Neuronal stem cell (in vitro differentiated cells): ENCODE measurements around the gene USP15.
A peak's percentile ranks its signal among the peaks of the same experiment; 100 is the strongest.

Experiments
- DNase-seq: peaks from one replicate; pipeline ENCODE4 v3.0.0-alpha.2; 2013; ENCODE audit warnings: low spot score
- H2AFZ ChIP-seq: one replicate; pipeline ENCODE4 v1.6.1; 2013; ENCODE audit warnings: mild to moderate bottlenecking, low read length, inconsistent platforms
- H2AK5ac ChIP-seq: 2 replicates; pipeline ENCODE4 v1.6.1; 2013; ENCODE audit warnings: low read depth, mild to moderate bottlenecking, inconsistent platforms, low read length, moderate library complexity, mixed read lengths
- H2BK120ac ChIP-seq: 2 replicates; pipeline ENCODE4 v1.6.1; 2013; ENCODE audit warnings: low read depth, mild to moderate bottlenecking, inconsistent platforms, low read length, moderate library complexity, mixed read lengths
- H2BK12ac ChIP-seq: one replicate; pipeline ENCODE4 v1.6.1; 2013; ENCODE audit warnings: low read length, inconsistent platforms
- H2BK15ac ChIP-seq: 2 replicates; pipeline ENCODE4 v1.6.1; 2013; ENCODE audit warnings: mild to moderate bottlenecking, low read length, inconsistent platforms, mixed read lengths
- H2BK5ac ChIP-seq: one replicate; pipeline ENCODE4 v1.6.1; 2013; ENCODE audit warnings: inconsistent platforms, mild to moderate bottlenecking, low read length, moderate library complexity
- H3K14ac ChIP-seq: one replicate; pipeline ENCODE4 v1.6.1; 2013; ENCODE audit warnings: low read length, inconsistent platforms
- H3K18ac ChIP-seq: 2 replicates; pipeline ENCODE4 v1.6.1; 2013; ENCODE audit warnings: low read length, inconsistent platforms
- H3K23ac ChIP-seq: 2 replicates; pipeline ENCODE4 v1.6.1; 2013; ENCODE audit warnings: low read depth, mild to moderate bottlenecking, mixed read lengths, low read length, inconsistent platforms; ENCODE audit not compliant: poor library complexity
- H3K27ac ChIP-seq: replicated peaks from 3 replicates; pipeline ENCODE4 v1.5.1; 2013; ENCODE audit warnings: low read length, inconsistent platforms
- H3K27me3 ChIP-seq, 3 experiments: 2 replicates each; pipeline ENCODE4 v1.6.1; 2013; ENCODE audit warnings: low read length in 3 of 3, mild to moderate bottlenecking in 2 of 3, inconsistent platforms in 1 of 3, low read depth in 1 of 3, mixed read lengths in 1 of 3, moderate library complexity in 1 of 3; ENCODE audit not compliant: control insufficient read depth in 3 of 3, insufficient read depth in 3 of 3
- H3K36me3 ChIP-seq, 2 donors: replicated peaks in 1 of 2; 2 replicates each; pipeline ENCODE4 v1.6.1; 2013; ENCODE audit warnings: low read length in 2 of 2; ENCODE audit not compliant: control insufficient read depth in 2 of 2, insufficient read depth in 2 of 2
- H3K4ac ChIP-seq: 2 replicates; pipeline ENCODE4 v1.6.1; 2013; ENCODE audit warnings: inconsistent platforms, mild to moderate bottlenecking, low read length, moderate library complexity
- H3K4me1 ChIP-seq, 2 donors: 1 replicate in 1 of 2; 2 replicates in 1 of 2; pipeline ENCODE4 v1.6.1; 2013; ENCODE audit warnings: low read length in 2 of 2, low read depth in 1 of 2; ENCODE audit not compliant: control insufficient read depth in 2 of 2, insufficient read depth in 1 of 2
- H3K4me2 ChIP-seq: one replicate; pipeline ENCODE4 v1.6.1; 2013; ENCODE audit warnings: mild to moderate bottlenecking, low read length, inconsistent platforms; ENCODE audit not compliant: insufficient read depth, poor library complexity, severe bottlenecking
- H3K4me3 ChIP-seq, 2 donors: 2 replicates each; pipeline ENCODE4 v1.5.1; 2013; ENCODE audit warnings: low read length in 2 of 2, mild to moderate bottlenecking in 2 of 2, inconsistent platforms in 1 of 2, moderate library complexity in 1 of 2
- H3K79me1 ChIP-seq: one replicate; pipeline ENCODE4 v1.6.1; 2013; ENCODE audit warnings: low read depth, mild to moderate bottlenecking, inconsistent platforms, low read length, moderate library complexity
- H3K9ac ChIP-seq: one replicate; pipeline ENCODE4 v1.6.1; 2013; ENCODE audit warnings: mild to moderate bottlenecking, low read depth, low read length, inconsistent platforms; ENCODE audit not compliant: poor library complexity
- H3K9me3 ChIP-seq, 2 donors: replicated peaks in 1 of 2; 2 replicates each; pipeline versions ENCODE3 to v1.6.1; 2013; ENCODE audit warnings: low read length in 2 of 2, mild to moderate bottlenecking in 2 of 2, inconsistent platforms in 1 of 2, low read depth in 1 of 2, mixed read lengths in 1 of 2, moderate library complexity in 1 of 2; ENCODE audit not compliant: control insufficient read depth in 2 of 2, insufficient read depth in 1 of 2
- H4K8ac ChIP-seq: one replicate; pipeline ENCODE4 v1.6.1; 2013; ENCODE audit warnings: low read depth, mild to moderate bottlenecking, inconsistent platforms, low read length, moderate library complexity
- H4K91ac ChIP-seq: one replicate; pipeline ENCODE4 v1.6.1; 2013; ENCODE audit warnings: low read length, low read depth, mild to moderate bottlenecking, inconsistent platforms; ENCODE audit not compliant: poor library complexity
- WGBS, 2 donors: extraction: QIAGEN DNeasy Blood & Tissue Kit; methylation state at CpG; one replicate each; pipeline ENCODE4 v1.1.7; 2013; ENCODE audit warnings: missing lambda C conversion rate in 2 of 2, mixed read lengths in 1 of 2; ENCODE audit not compliant: insufficient read length in 2 of 2, insufficient replicate concordance in 1 of 2; ENCODE audit errors: extremely low coverage in 2 of 2; 5-methylcytosine and 5-hydroxymethylcytosine counted together

The USP15 gene

DNA sequence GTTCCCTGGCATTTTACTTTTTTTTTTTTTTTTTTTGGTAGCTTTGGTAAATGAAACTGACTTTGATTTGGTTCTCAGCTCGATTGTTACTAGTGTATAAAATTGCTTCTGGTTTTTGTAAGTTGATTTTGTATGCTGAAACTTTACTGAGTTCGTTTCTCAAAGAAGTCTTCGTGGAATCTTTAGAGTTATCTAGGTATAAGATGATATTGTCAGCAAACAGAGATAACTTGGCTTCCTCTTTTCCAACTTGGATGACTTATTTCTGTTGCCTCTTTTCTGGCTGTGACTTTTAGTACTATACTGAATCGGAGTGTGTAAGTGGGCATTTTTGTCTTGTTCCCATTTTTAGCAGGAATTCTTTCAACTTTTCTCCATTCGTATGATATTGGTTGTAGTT is 28.1 kb downstream of the USP15 start:
- Histone ChIP-seq H3K4me3 (no peak overlapping the region), H3K14ac (no peak overlapping the region), H3K27ac (no peak overlapping the region), H2BK15ac (no peak overlapping the region), H3K18ac (no peak overlapping the region), H2AK5ac (no peak overlapping the region), H4K91ac (no peak overlapping the region), H3K9ac (no peak overlapping the region), H3K4me2 (no peak overlapping the region), H3K4me1 (peaks cover 0 to 7% of the 10 kb centered on the region in 2 donors), H2AFZ (no peak overlapping the region), H2BK5ac (no peak overlapping the region), H3K9me3 (peaks cover 0 to 32% of the 10 kb centered on the region in 2 donors), H2BK12ac (no peak overlapping the region), H2BK120ac (no peak overlapping the region), H3K23ac (no peak overlapping the region), H3K79me1 (peaks cover 13% of the 10 kb centered on the region), H3K36me3 (no peaks in the 10 kb centered on the region), H3K4ac (no peak overlapping the region), H3K27me3 (no peaks in the 10 kb centered on the region), H4K8ac (no peak overlapping the region)
- no peak for DNase-seq
- no CpG with 5 or more reads among the region's 5 CpGs for WGBS, 2 donors

DNA sequence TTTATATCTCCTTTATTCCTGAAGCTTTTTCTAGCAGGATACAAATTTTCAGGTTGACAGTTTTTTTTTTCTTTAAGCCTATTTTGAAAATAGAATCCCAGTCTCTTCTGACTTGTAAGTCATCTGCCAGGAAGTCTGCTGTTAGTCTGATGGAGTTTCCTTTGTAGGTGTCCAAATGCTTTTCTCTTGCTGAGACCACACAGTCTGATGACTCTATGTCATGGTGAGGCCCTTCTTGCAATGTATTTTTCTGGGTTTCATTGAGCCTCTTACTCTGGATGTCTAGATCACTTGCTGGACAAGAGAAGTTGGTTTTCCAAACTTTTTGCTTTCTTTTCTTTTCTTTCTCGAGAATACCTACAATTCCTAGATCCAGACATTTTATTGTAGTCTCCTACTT is 30.6 kb downstream of the USP15 start:
- no peak overlapping the region for H3K4me2 ChIP-seq
- H3K4me3 ChIP-seq: no peak overlapping the region
- no peak overlapping the region for H3K14ac ChIP-seq
- no peak overlapping the region for H4K8ac ChIP-seq
- H3K4me1 ChIP-seq: peaks cover 0 to 7% of the 10 kb centered on the region in 2 donors
- H2BK12ac ChIP-seq: no peak overlapping the region
- no peak overlapping the region for H3K23ac ChIP-seq
- no peak overlapping the region for H3K4ac ChIP-seq
- DNase-seq: no peak
- H2BK15ac ChIP-seq: no peak overlapping the region
- H2BK120ac ChIP-seq: no peak overlapping the region
- WGBS, 2 donors: no CpG with 5 or more reads among the region's 1 CpG
- no peak overlapping the region for H2AFZ ChIP-seq
- H4K91ac ChIP-seq: no peak overlapping the region
- H2AK5ac ChIP-seq: no peak overlapping the region
- no peaks in the 10 kb centered on the region for H3K27me3 ChIP-seq
- peaks cover 12% of the 10 kb centered on the region for H3K79me1 ChIP-seq
- peaks cover 0 to 26% of the 10 kb centered on the region in 2 donors for H3K9me3 ChIP-seq
- H3K18ac ChIP-seq: no peak overlapping the region
- peaks cover under 1 to 23% of the 10 kb centered on the region in 2 donors for H3K36me3 ChIP-seq
- H2BK5ac ChIP-seq: no peak overlapping the region
- H3K27ac ChIP-seq: no peak overlapping the region
- H3K9ac ChIP-seq: no peak overlapping the region

DNA sequence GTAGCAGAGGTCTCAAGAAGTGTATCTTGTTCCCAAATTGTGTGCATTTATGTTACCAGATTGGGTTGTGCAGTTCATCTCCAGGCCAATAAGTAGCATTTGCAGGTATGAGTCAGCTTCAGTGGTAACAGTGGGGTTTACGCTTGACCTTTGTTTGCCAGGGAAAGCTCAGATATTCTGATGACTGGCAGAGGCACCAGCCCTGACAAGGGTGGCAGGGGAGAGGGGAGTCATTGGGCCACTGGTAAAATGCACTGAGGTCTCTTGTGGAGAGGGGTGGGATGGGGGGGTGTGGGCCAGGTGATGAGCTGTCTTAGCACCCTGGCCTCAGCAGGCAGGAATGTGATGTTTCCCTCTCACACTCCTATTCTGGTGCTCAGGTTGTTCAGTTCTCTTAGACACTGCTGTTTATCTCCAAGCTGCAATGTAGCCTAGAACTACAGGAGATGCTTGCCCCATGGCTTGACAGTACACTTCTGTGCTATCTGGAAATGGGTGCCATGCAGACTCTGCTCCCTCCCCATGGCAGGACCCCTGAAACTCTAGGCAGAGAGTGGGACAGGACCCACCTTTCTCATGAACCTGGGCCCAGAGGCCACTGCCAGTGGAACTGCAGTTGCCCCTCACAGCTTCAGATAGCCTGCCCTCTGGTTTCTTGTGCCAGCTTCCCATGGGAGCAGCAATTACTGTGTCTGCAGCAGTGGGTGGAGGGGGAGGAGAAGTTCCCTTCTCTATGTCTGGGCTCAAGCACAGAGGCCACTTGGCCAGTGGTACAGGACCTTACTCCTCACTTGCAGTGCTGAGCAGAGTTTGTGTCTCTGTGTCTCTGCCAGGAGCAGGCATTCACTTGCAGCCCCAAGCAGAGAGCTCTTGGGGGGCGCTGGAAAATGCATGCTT is 31.9 kb downstream of the USP15 start:
- Histone ChIP-seq H3K27me3 (no peaks in the 10 kb centered on the region), H3K23ac (no peak overlapping the region), H3K27ac (no peak overlapping the region)

DNA sequence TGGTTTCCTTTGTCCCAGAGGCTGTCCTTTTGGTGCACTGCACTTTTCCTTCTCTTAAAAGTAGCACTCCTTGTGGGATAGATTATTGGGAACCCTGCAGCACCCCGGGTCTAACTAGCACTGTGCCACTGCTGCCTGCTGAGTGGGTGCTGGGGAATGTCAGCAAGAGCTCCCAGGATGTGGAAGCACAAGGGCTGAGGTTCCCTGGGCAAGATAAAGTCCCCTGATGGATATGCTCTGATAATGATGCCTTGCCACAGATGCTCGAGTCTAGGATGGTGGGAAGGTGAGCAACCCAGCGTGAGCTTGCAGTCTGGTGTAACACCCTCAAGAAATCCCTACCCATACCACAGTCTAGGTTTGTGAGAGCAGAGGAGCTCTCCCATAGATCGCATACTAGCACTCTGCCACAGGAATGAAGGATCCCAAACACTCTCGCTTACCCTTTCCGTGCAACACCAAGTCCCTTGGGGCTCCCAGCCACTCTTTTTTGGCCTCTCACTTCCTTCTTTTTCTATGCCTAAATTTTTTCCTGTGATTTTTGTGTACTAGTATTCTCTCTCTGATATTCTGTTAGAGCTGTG is 32.6 kb downstream of the USP15 start:
- Histone ChIP-seq H2BK15ac (no peak overlapping the region), H2AK5ac (no peak overlapping the region), H2AFZ (no peak overlapping the region), H3K36me3 (peaks cover 2 to 43% of the 10 kb centered on the region in 2 donors), H2BK5ac (no peak overlapping the region), H3K9me3 (peaks cover 0 to 24% of the 10 kb centered on the region in 2 donors), H4K91ac (no peak overlapping the region), H2BK12ac (no peak overlapping the region), H3K9ac (no peak overlapping the region), H3K27ac (no peak overlapping the region), H3K14ac (no peak overlapping the region), H3K27me3 (no peaks in the 10 kb centered on the region), H3K4ac (no peak overlapping the region), H4K8ac (no peak overlapping the region), H2BK120ac (no peak overlapping the region), H3K23ac (no peak overlapping the region), H3K4me3 (peak overlapping the region in 1 of 2 donors; percentile 3), H3K79me1 (peaks cover 12% of the 10 kb centered on the region), H3K4me1 (peaks cover 0 to 8% of the 10 kb centered on the region in 2 donors), H3K4me2 (no peak overlapping the region), H3K18ac (no peak overlapping the region)
- no CpG with 5 or more reads among the region's 6 CpGs for WGBS, 2 donors
- DNase-seq: no peak

More for the DNA sequence above, 31.9 kb downstream of the USP15 start:
- Histone ChIP-seq H3K4ac (no peak overlapping the region), H4K8ac (no peak overlapping the region), H2AFZ (no peak overlapping the region), H2BK15ac (no peak overlapping the region), H3K36me3 (peaks cover 2 to 36% of the 10 kb centered on the region in 2 donors), H3K14ac (no peak overlapping the region), H3K9ac (no peak overlapping the region), H3K18ac (no peak overlapping the region), H2BK5ac (no peak overlapping the region), H3K4me3 (no peak overlapping the region), H3K4me2 (no peak overlapping the region), H2BK120ac (no peak overlapping the region), H2AK5ac (no peak overlapping the region), H3K79me1 (peaks cover 12% of the 10 kb centered on the region), H3K9me3 (peaks cover 0 to 26% of the 10 kb centered on the region in 2 donors), H2BK12ac (no peak overlapping the region), H4K91ac (no peak overlapping the region), H3K4me1 (peaks cover 0 to 8% of the 10 kb centered on the region in 2 donors)
- WGBS, 2 donors: no CpG with 5 or more reads among the region's 2 CpGs
- DNase-seq: no peak
